GM20000 (cell line): ENCODE results near the gene TBX3.
"Not testable (repeated sequence)": the region's sequence is repeated elsewhere in the genome, so short reads cannot be mapped to it uniquely, and the experiment has no call there.

Experiments
- DNase-seq: peaks from one replicate; pipeline ENCODE4 v3.0.0; 2012; ENCODE audit warnings: low spot score
- TF ChIP-seq, protein P1 (sequence below): IDR thresholded peaks from 2 replicates; pipeline ENCODE4 v1.5.1; 2012; ENCODE audit warnings: mild to moderate bottlenecking, control low read depth; ENCODE audit errors: extremely low read depth, missing control alignments

Gene TBX3

DNA sequence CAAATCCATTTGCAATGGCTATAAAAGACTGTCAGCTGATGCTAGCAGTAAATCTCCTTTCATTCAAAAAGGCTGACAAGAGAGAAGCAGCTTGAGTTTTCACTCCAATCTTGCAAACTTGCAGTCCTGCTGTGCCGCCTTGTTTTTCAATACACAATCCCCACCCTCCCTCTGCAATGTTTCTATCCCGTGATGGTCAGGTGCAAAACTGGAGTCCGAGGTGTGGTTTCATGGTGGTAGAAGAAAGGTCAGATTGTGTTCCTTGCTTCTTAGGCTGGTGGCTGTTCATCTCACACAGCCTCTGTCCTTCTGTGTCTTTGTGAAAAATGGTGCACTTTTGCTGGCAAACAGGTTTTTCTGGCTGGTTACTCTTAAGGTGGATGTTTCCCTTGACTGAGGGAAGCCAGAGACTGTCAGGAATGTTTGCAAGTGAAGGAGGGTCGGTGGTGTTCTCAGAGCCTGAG, 27.7 kb upstream of the TBX3 start:
- no peak for DNase-seq
- TF ChIP-seq, protein P1, sequence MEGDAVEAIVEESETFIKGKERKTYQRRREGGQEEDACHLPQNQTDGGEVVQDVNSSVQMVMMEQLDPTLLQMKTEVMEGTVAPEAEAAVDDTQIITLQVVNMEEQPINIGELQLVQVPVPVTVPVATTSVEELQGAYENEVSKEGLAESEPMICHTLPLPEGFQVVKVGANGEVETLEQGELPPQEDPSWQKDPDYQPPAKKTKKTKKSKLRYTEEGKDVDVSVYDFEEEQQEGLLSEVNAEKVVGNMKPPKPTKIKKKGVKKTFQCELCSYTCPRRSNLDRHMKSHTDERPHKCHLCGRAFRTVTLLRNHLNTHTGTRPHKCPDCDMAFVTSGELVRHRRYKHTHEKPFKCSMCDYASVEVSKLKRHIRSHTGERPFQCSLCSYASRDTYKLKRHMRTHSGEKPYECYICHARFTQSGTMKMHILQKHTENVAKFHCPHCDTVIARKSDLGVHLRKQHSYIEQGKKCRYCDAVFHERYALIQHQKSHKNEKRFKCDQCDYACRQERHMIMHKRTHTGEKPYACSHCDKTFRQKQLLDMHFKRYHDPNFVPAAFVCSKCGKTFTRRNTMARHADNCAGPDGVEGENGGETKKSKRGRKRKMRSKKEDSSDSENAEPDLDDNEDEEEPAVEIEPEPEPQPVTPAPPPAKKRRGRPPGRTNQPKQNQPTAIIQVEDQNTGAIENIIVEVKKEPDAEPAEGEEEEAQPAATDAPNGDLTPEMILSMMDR = no peak

DNA sequence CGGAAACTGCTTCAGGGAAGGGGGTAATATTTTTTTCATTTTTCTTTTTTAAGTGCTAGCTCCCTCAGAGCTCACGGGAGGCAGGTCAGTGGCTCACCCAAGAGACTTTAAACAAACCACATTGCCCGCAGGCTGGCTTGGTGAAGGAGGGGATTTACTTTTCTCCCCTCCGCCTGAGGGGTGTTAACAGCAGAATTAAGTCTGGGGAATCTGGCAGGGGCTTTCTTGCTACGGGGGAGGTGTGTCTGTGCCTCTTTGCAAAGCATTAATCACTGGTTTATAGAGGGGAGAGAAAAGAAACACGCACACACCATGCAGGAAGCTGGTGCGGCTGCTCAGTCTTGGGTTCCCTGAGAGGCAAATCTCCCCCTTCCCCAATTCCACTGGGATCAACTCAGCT, 26.2 kb upstream of the TBX3 start:
- TF ChIP-seq, protein P1 = no peak
- no peak for DNase-seq

DNA sequence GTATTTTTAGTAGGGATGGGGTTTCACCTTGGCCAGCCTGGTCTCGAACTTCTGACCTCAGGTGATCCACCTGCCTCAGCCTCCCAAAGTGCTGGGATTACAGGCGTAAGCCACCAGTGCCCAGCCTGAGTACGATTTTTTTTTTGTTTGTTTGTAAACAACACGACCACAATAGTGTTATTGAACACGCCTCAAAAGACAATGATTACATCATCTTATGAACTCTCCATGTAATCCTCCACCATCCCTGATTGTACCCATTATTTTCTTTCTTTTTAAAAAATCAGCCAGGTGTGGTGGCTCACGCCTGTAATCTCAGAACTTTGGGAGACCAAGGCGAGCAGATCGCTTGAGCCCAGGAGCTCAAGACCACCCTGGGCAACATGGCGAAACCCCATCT, 25.1 kb upstream of the TBX3 start:
- TF ChIP-seq, protein P1 = no peak
- DNase-seq = no peak

DNA sequence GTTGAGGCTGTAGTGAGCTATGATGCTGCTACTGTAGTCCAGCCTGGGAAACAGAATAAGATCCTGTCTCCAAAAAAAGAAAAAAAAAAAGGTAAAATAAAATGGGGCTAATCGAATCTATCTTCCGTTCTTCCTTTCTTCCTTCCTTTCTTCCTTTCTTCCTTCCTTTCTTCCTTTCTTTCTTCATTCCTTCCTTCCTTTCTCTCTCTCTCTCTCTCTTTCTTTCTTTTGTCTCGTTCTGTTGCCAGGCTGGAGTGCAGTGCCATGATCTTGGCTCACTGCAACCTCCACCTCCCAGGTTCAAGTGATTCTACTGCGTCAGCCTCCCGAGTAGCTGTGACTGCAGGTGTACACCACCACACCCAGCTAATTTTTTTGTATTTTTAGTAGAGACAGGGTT, 24.6 kb upstream of the TBX3 start:
- not testable (repeated sequence) for DNase-seq

DNA sequence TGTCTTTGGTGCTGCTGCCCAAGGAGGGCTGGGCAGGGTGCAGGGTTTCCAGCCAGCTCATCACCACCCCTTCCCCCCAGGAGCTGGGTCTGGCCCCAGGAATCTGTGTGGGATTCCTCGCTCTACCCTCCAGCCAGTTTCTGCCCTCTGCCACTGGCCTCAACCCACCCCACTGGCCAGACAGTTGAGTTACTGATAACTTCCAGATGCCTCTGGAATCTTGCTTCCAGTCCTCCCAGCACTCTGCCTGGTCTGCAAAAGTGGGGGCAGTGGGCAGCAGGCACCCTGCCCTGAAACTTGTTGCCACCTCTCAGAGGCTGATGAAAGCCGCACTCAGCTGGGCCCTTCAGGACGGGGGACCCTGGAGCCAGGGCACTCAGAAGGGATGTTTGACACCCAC, 20.1 kb upstream of the TBX3 start:
- DNase-seq = no peak
- TF ChIP-seq, protein P1 = no peak

DNA sequence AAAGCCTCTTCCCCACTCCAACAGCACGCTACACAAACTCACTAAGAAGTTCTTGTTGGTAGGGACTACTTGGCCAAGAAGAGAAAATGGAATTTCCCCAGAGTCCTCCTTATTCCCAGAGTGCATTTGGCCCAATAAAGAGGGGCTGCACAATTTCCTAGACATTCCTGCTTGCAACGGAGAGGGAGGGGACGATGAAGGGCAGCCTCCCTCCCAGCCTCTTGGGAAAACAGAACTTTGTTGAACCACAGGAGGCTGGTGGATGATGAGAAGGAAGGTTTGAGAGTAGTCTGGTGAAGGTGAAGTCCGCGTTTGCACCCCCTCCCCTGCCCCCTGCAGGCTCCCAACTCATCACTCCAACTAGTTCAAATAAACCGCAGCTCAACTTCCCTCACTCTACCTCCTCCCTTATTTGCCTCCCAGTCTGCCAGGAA, 19.1 kb upstream of the TBX3 start:
- TF ChIP-seq, protein P1 = no peak
- no peak for DNase-seq

DNA sequence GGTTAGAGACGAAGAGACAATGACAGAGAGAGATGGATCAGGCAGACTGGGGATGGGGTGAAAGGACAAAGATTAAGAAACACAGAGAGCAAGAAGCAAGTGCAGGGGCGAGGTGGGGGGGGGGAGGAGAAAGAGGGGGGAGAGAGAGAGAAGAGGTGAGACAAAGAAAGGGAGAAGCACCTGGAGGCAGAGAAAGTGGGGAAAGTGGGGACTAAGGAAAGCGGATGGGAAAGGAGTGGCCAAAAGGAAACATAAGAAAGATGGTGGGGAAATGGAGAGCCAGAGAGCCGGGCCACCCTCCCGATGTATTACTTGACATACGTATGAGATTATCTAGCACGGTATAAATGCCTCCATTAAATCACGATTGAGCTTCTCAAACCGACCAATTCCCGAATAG, 18.5 kb upstream of the TBX3 start:
- DNase-seq = no peak
- TF ChIP-seq, protein P1 = no peak

DNA sequence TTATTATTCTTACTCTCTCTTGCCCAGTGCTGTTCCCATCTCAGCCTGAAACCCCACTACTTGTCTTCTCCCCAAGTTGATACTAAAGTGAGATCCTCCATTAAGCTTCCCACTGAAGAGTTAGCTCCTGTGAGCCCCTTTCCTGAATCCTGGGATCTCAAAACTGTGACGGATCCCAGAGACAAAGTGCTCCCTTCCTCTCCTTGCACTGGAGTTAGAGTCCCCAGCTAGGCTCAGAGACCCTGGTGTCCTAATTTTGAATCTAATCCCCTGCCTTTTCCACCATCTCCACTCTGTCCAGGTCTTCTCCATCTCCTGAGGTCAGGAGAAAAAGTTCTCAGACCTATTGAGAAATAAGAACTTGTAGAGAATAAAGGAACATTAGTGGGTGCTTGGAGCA, 17.6 kb upstream of the TBX3 start:
- TF ChIP-seq, protein P1 = no peak
- no peak for DNase-seq
